T1000 (cell line): ENCODE results near the gene FLT4.

Experiments used
- DNase-seq: peaks from one replicate; lab custom pipeline; 2025; ENCODE audit warnings: mixed read lengths; lab: John Stamatoyannopoulos, UW

Gene FLT4

GRCh38 chr5:180626661-180627385 is 22.6 kb downstream of the FLT4 start:
- DNase-seq: no peak

- no peak for DNase-seq
Observed at GRCh38 chr5:180625791-180626660, 23.4 kb downstream of the FLT4 start.

DNA sequence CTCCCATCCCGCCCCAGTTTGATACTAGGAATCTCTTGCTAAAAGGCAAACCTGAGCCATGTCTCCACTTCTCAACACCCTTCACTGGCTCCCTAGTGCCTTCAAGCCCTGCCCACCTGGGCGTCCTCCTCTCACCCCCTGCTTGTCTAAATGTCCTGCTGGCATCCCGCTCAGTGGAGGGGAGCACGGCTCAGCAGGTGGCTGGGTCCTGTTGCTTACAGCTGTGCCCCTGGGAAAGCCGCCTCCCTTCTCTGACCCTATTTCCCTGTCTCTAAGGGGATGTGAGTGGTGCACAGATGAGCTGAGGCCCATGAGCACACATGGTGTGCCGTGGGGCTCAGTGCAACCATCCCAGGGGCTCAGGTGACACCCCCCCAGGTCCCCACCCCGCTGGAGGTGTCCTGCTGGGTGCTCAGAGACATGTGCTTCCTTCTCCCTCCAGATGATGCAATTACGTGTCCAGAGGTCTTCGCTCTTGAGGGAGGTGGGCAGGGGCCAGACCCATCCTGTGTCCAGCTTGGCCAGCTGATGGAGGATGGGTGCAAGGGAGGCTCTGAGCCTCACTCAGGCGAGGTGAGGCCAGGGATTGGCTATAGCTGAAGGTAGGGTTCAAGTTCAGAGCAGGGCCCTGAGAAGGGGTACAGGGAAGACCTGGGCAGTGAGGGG is 24.1 kb downstream of the FLT4 start:
- no peak for DNase-seq

- no peak for DNase-seq
Observed at GRCh38 chr5:180624587-180624986, 24.8 kb downstream of the FLT4 start.

DNA sequence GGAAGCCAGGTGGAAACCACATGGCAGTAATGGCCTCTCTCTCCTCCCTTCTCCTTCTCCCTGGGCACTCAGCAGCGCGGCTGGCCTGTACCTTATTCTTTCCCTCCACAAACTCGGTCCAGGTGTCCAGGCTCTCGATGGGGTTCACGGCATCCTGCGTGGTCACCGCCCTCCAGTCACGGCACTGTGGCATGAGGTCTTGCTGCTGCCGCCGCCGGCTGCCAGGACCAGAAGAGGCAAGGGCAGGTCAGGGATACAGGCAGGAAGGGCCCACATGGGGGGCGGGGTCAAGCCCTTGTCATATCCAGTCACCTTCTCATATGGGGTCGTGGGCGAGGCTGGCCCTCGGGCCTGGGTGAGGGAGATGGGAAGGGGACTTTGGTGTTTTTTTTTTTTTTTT is 25.6 kb downstream of the FLT4 start:
- no peak for DNase-seq

DNA sequence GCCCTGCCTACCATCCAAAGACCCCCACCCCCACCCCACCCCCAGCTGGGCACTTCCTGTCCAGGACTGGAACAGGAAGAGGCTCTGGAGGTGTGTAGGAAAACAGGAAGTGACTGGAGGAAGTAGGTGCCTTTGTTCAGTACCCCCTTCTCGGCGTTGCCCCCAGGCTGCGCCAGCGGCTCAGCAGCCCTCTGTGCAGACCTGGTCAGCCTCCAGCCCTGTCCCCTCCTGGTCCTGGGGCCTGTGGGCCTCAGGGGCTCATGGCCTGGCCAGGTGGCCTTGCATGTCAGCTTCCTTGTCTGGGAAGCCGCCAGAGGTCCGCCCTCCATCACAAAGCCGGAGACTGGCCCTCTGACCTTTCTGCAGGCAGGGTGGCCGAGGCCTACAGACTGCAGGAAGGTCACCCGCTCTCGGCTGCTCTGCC is 26.0 kb downstream of the FLT4 start:
- no peak for DNase-seq

DNA sequence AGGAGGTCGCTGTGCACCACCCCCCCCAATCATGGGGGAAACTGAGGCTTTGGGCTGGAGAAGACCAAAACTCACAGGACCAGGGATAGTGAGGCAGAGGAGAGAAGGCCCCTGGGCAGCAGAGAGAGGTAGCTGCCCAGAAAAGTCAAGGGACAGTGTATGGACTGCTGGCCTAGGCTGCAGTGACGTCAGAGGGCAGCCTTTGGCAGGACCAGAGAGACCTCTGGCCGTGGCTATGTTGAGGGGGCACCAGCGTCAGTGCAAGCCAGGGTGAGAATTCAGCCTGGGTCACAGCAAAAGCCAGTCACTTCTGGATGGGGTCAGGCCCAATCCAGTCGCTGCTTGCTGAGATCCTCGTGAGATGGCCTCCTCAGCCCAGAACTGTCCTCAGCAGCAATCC is 26.5 kb downstream of the FLT4 start:
- no peak for DNase-seq

- no peak for DNase-seq
Observed at GRCh38 chr5:180621311-180621710, 28.1 kb downstream of the FLT4 start.

GRCh38 chr5:180620014-180620413 is 29.4 kb downstream of the FLT4 start:
- DNase-seq: no peak

- no peak for DNase-seq
Observed at GRCh38 chr5:180619563-180619915, 29.9 kb downstream of the FLT4 start.

DNA sequence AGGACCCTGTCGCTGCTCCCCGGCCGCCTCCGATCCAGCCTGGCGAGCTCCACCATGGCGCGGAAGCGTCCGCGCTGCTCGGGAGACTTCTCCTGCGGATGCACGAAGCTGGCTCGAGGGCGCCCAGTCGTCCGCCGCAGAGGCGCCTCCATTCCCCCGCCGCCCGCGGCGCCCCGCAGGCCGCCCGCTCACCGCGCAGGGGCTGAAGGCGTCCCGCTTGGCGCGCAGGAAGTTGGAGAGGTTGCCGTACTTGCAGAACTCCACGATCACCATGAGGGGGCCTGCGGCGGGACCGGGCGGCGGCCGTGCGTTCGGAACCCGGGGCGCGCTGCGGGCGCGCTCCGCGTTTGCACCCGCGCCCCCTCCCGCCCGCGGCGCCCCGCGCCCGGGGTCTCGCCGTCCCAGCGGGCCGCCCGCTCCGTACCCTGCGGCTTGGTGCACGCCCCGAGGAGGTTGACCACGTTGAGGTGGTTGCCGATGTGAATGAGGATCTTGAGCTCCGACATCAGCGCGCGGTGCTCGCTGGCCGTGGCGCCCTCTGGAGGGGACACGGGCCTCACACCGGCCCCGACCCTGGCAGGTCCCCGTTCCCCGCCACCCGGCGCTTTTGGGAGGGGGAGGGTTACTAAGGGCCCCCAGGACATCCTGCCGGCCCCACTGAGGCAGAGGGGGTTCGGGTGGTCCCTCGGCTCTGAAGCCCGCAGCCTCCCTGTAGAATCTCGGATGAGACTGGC is 30.4 kb downstream of the FLT4 start:
- DNase-seq: no peak

DNA sequence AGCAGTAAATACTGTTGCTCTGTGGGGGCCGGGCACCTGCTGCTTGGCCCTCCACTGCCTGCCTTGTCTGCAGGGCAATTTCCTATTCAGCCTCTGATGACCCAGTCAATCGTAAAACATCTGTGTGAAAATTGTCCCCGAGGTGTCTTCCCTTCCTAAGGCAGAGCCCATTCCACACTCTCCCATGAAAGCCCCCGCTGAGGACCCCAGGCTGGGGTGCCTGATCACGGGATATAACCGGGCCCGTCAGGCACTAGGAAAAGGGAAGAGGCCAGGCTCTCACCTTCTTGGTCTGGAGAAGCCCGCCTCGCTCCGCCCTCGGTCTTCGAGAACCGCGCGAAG is 30.9 kb downstream of the FLT4 start:
- no peak for DNase-seq

DNA sequence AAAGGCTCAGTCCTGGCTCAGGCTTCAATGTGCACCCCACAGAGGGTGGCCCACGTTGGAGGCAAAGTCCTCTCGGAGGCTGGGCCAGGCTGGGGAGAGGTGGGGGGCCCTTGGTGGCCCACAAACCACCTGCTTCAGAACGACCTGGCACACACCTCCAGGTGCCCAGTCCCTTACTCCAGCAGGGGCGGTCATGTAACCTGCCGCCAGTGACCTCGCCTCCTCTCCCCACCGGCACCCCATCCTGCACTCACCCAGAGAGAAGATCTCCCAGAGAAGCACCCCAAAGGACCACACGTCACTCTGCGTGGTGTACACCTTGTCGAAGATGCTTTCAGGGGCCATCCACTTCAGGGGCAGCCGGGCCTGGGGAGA is 35.6 kb downstream of the FLT4 start:
- DNase-seq: no peak

GRCh38 chr5:180613188-180613813 is 36.1 kb downstream of the FLT4 start:
- no peak for DNase-seq

DNA sequence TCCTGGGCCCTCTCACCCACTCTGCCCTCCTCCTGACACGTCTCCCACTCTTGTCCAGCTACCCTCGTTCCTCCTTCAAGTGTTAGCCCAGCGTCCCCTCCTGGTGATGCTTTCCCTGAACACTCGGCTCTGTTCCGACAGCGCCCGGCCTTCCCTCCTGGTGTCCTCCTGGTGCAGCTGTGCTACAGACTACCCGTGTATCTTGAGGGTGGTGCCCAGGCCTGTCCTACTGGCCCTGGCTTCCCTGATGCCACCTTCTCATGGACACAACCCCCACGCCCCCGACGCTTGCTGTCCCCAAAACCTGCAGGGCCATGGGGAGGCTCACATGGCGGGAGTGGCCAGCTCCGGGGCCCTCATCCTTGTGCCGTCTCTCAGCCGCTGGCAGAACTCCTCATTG is 36.7 kb downstream of the FLT4 start:
- DNase-seq: no peak

- no peak for DNase-seq
Observed at GRCh38 chr5:180611140-180611850, 38.1 kb downstream of the FLT4 start.

- DNase-seq: no peak
Observed at GRCh38 chr5:180609817-180610550, 39.4 kb downstream of the FLT4 start.

DNA sequence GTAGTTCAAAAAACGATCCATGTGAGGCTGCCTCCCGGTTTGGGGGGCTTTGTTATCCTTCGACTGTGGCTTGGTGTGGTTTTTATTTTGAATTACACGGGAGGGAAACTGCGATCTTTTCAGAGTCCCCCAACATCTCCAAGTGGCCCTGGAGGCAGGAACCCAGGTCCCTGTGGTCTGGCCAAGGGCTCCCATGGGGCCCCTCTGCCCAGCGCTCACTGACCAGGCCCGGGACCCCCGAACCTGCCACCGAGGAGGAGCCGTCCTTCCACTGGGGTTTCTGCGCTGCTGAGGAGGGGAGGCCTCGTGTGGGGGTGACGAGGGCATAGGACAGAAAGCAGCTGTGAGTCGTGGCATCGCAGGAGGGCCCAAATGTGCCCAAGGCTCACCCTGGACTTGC is 40.0 kb downstream of the FLT4 start:
- DNase-seq: no peak

- DNase-seq: no peak
Observed at GRCh38 chr5:180608572-180609310, 40.7 kb downstream of the FLT4 start.
